Transverse colon (tissue), 3 donors: ENCODE results near the gene PPAN.

ENCODE experiments used
- CTCF ChIP-seq, 5 experiments: fragments of 200-600 bp in 3 of 5; fragments of 450-650 bp in 2 of 5; sonication (generic) in 3 of 5; IDR thresholded peaks; 1 replicate in 2 of 5; 2 replicates in 3 of 5; pipeline ENCODE4 v1.5.1; 2016 to 2017; ENCODE audit warnings: antibody characterized with exemption in 5 of 5, inconsistent platforms in 3 of 5, mild to moderate bottlenecking in 2 of 5, moderate library complexity in 1 of 5
- EP300 ChIP-seq: sonication (generic); formaldehyde crosslinking; IDR thresholded peaks from one replicate; pipeline ENCODE4 v1.6.1; 2017; ENCODE audit warnings: antibody characterized with exemption, low read depth

DNA sequence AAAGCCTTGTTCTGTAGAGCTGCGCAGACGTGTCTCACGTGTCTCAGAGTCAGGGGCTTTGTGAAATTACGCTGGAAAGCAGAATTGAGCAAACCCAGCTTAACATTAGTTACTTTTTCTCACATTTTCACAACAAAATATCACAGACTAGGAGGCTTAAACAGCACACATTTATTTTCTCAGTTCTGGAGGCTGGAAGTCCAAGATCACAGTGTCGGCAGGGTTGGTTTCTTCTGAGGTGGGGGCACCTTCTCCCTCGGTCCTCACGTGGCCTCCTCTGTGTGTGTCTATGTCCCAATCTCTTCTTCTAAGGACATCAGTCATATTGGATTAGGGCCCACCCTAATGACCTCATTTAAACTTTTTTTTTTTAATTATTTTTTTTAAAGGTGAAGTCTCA lies 18.3 kb downstream of the PPAN start:
- TF ChIP-seq CTCF (IDR thresholded peaks at IDR 0.05) (no peak), EP300 (no peak)
